ENCODE results near the gene MED13.
"Not testable (repeated sequence)": the region's sequence is repeated elsewhere in the genome, so short reads cannot be mapped to it uniquely, and the experiment has no call there.

Gene MED13

DNA sequence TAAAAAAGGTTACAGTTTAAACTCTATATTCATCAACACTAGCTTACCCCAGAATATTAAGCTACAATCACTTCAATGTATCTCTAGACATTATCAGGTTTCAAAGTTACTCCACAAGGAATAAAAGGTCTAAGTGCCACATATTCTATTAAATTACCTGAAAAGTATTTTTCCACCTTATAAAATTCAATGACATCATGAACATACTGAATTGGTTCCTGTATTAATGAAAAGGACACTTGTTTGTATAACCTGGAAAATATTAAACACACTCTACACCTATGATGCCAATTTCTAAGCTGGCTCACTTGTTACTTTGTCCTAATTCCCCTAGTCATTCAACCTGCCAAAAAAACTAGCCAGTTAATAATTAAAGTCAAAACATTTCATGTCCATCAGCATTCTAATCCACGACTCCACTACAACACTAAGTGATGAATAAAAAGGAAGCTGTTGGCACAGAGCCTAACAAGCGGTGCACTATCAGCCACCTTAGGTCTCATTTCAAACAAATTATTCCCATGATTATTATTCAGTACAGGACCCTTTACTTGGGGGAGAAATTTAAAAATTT is 12.2 kb downstream of the MED13 start:
- no peak for DNase-seq (ENCODE audit: low read depth, low spot score)

- no peak for DNase-seq (ENCODE audit: low read depth, low spot score)
These were observed 14.0 kb downstream of the MED13 start for GRCh38 chr17:62051053-62051452.

DNA sequence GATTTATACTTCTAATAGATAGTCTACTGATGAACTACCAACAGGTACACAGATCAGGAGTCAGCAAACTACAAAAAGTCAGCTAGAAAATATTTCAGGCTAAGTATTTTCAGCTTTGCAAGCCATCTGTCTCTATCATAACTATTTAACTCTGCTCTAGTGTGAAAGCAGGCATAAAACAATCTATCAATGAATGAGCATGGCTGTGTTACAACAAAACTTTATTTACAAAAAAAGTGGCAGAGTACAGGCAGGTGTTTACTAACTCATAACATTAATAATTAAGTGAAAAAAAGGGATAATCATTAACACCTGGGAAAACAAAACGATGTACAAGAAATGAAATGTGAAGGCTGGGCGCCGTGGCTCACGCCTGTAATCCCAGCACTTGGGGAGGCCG is 15.8 kb downstream of the MED13 start:
- no peak for DNase-seq (ENCODE audit: low read depth, low spot score)

- no peak for DNase-seq (ENCODE audit: low read depth, low spot score)
These were observed 16.8 kb downstream of the MED13 start for GRCh38 chr17:62048262-62048661.

DNA sequence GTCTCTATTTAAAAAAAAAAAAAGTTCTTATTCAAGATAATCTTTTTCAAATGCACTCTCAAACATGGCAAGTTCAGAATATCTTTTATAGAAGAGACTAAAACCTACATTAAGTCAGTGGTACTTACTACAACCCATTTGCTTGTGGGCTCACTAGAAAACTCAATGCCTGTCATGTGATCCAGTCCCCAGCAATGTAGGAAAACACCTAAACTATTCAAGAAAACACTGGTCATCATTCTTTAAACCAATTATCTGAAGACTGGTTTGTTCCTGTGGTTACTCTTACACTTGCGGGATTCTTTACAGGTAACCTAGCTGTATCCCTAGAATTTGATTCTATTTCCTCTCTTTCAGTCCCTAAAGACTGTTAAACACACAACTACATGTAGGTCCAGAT is 19.6 kb downstream of the MED13 start:
- DNase-seq (ENCODE audit: low read depth, low spot score), result no peak

- no peak for DNase-seq (ENCODE audit: low read depth, low spot score)
These were observed 20.0 kb downstream of the MED13 start for GRCh38 chr17:62045109-62045508.

- no peak for DNase-seq (ENCODE audit: low read depth, low spot score)
These were observed 21.5 kb downstream of the MED13 start for GRCh38 chr17:62043602-62044001.

- no peak for DNase-seq (ENCODE audit: low read depth, low spot score)
These were observed 21.9 kb downstream of the MED13 start for GRCh38 chr17:62043140-62043539.

- no peak for DNase-seq (ENCODE audit: low read depth, low spot score)
These were observed 26.8 kb downstream of the MED13 start for GRCh38 chr17:62038248-62038647.

DNA sequence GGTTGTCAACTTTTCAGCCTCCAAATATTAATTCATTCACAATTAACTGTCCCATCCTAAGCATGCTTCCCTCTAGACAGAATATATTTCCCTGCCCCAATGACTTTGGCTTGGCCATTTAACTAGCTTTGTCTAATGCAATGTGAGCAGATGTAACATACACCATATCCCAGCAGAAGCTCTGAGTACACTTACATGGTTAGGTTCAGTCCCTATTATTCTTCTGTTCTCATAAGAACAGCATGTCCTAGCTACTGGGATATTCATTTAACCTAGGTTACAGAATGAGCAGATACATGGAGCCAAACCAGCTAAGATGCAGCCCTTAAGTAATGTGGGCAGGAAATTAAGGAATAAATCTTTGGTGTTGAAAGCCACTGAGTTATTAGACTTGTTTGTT is 31.8 kb downstream of the MED13 start:
- no peak for DNase-seq (ENCODE audit: low read depth, low spot score)

DNA sequence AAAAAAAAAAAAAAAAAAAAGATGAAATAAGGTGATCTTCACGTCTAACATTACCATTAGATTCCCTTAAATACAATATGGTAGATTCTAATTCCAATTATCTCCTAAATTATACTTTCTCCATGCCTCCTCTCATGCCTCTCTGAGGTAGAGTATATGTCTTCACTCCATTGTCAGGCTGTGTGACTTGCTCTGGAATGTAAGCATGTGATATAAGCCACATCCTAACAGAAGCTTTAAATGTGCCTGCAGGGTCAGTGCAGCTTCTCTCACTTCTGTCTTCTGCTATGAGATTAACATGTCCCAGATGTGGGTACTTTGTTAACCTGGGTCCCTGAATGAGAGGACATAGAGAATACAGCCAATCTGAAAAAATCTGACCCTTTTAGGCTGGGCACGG is 32.6 kb downstream of the MED13 start:
- no peak for DNase-seq (ENCODE audit: low read depth, low spot score)

- DNase-seq (ENCODE audit: low read depth, low spot score), result no peak
These were observed 34.8 kb downstream of the MED13 start for GRCh38 chr17:62030264-62030663.

GRCh38 chr17:62024866-62025265 is 40.2 kb downstream of the MED13 start:
- DNase-seq (ENCODE audit: low read depth, low spot score), result no peak

DNA sequence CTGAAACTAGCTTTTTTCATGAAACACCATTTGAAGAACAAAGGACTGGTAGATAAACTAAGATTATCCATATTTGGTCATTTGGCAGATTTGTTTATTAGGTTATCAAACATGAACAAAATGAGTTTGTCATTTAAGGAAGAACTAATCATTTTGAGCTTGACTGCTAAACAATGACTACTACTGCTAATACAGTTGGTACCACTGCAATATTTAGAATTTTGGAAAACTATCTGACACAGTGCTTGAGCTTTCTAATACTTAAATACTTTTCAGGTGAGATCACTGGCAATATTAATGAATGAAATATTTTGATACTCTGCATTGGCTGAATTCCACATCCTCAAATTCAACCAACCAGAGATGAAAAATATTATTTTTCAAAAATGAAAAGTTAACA is 47.2 kb downstream of the MED13 start:
- DNase-seq (ENCODE audit: low read depth, low spot score), result no peak

- DNase-seq (ENCODE audit: low read depth, low spot score), result no peak
These were observed 47.6 kb downstream of the MED13 start for GRCh38 chr17:62017496-62017895.

GRCh38 chr17:62014526-62014925 is 50.6 kb downstream of the MED13 start:
- DNase-seq (ENCODE audit: low read depth, low spot score), result no peak

GRCh38 chr17:62009220-62009619 is 55.9 kb downstream of the MED13 start:
- no peak for DNase-seq (ENCODE audit: low read depth, low spot score)

DNA sequence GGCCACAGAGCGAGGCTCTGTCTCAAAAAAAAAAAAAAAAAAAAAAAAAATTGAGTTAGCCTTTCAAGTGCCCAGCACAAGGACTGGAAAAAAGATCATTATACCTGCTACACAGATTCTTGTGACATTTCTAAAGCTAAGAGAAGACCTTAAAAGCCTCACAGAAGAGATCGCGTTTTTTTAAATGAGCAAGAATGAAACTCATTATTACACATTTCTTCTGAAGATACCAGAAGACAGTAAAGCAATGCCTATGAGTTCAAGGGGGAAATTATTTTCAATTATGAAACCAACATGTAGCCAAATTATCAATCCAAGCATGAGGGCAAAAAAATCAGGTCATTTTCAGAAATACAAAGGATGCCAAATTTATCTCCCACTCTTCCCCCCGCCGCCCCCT is 56.8 kb downstream of the MED13 start:
- no peak for DNase-seq (ENCODE audit: low read depth, low spot score)

- no peak for DNase-seq (ENCODE audit: low read depth, low spot score)
These were observed 60.7 kb downstream of the MED13 start for GRCh38 chr17:62004388-62004787.

DNA sequence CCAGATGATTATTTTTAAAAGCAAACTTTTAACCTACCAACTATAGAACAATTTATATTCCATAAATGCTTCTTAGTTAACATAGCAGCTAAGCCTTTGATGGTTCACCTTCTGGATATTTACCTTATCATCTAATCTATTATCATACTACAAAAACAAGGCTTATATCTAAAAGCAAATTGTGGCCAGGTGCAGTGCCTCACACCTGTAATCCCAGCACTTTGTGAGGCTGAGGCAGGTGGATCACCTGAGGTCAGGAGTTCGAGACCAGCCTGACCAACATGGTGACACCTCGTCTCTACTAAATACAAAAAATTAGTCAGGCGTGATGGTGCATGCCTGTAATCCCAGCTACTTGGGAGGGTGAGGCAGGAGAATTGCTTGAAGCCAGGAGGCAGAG is 61.9 kb downstream of the MED13 start:
- not testable (repeated sequence) for DNase-seq (ENCODE audit: low read depth, low spot score)

DNA sequence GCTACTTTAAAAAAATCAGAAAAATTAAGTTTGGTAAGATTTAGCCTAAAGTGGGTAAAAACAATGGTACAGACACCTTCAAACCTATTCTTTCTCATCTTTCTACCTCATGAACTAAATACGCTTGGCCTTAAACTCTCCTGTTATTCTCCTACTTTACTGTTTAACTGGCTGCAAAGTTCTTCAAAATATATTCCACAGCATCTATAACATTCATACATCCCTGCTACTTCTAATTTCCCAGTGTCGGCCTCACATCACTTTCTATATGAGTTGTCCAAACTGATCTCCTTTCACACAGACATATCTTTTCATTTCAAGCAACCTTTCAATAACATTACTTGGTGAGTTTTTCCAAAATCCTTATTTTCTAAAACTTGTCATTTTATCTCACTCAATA is 64.0 kb downstream of the MED13 start:
- DNase-seq (ENCODE audit: low read depth, low spot score), result no peak

DNA sequence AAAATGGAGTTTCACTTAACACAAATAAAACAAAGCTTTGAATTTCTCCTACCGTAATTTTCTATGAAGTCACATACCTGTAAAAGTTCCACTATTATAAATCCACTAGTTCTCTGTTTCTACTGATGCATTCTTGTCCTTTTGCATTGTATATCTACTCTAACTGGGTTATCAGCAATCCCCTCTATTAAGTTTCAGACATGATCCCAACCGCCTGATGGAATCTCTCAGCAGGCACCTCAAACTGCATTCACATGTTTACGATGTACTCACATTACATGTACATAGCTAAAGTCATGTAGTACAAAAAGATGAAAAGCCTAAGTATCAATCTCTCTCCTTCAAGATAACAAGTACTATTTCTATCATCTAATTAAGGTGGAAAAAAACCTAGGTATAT is 64.9 kb downstream of the MED13 start:
- no peak for DNase-seq (ENCODE audit: low read depth, low spot score)

- DNase-seq (ENCODE audit: low read depth, low spot score), result not testable (repeated sequence)
These were observed 66.5 kb downstream of the MED13 start for GRCh38 chr17:61998534-61998933.

- DNase-seq (ENCODE audit: low read depth, low spot score), result no peak
These were observed 67.4 kb downstream of the MED13 start for GRCh38 chr17:61997664-61998063.

All from activated CD4-positive, CD25-positive, alpha-beta regulatory T cell treated with anti-CD3 and anti-CD28 coated beads, Interleukin-2, amount 50 U/mL, for 16 hours (primary cell).